ENCODE data around the gene CDK5. TPM values are rescaled to one million over a fixed set of nuclear protein-coding genes. Genes with fewer than 3 reads are reported as not detected.
A peak's percentile ranks its signal among the peaks of the same experiment; 100 is the strongest.

CDK5 gene
- total RNA-seq, 3 donors from 2014 or later, result 5.2 to 8.8 (median 8.6) TPM

DNA sequence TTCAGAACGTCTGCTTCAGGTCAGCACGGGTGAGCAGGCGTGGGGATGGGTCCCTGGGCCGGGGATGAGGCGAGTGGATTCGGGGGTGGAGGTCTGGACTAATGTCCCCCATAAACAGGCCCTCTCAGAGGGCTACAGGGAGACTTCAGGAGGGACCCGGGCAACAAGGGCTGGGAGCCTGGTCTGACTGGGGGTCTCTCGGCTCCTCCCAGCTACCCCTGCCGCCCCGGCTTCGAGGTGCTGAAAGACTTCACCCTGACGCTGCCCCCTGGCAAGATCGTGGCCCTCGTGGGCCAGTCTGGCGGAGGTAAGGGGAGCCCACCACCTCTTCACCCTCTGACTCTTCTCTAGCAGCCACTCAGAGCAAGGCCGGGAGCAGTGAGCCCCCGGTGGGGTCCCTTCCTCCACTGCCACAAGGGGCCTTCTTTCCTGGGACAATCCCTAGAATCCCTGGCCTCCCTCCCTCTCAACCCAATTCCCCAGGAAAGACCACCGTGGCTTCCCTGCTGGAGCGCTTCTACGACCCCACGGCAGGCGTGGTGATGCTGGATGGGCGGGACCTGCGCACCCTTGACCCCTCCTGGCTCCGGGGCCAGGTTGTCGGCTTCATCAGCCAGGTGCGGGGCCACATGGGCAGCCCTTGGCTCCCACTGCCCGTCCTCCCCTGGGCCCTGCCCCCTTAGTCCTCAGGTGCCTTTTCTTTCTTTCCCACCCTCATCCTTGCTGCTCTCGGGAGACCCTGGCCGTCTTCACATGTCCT lies 16.9 kb downstream of the CDK5 start:
- H3K4me1 ChIP-seq, result no peaks in the 10 kb centered on the region
- H3K27ac ChIP-seq, result no peak overlapping the region
- H3K27me3 ChIP-seq, result no peaks in the 10 kb centered on the region
- no peaks in the 10 kb centered on the region for H3K9me3 ChIP-seq
- H3K36me3 ChIP-seq, result peaks cover 7% of the 10 kb centered on the region
- intact Hi-C loops (cut with DNase I; ENCODE audit: low total_unique reads), result no loop called here
- no peak overlapping the region for H3K4me3 ChIP-seq
- no peak for DNase-seq (ENCODE audit: low spot score in 2 of 2)
- TF ChIP-seq POLR2A (IDR thresholded peaks at IDR 0.05), result no peak
- TF ChIP-seq POLR2AphosphoS5 (IDR thresholded peaks at IDR 0.05), result no peak
- TF ChIP-seq, protein P1, sequence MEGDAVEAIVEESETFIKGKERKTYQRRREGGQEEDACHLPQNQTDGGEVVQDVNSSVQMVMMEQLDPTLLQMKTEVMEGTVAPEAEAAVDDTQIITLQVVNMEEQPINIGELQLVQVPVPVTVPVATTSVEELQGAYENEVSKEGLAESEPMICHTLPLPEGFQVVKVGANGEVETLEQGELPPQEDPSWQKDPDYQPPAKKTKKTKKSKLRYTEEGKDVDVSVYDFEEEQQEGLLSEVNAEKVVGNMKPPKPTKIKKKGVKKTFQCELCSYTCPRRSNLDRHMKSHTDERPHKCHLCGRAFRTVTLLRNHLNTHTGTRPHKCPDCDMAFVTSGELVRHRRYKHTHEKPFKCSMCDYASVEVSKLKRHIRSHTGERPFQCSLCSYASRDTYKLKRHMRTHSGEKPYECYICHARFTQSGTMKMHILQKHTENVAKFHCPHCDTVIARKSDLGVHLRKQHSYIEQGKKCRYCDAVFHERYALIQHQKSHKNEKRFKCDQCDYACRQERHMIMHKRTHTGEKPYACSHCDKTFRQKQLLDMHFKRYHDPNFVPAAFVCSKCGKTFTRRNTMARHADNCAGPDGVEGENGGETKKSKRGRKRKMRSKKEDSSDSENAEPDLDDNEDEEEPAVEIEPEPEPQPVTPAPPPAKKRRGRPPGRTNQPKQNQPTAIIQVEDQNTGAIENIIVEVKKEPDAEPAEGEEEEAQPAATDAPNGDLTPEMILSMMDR (IDR thresholded peaks at IDR 0.05), result no peak

DNA sequence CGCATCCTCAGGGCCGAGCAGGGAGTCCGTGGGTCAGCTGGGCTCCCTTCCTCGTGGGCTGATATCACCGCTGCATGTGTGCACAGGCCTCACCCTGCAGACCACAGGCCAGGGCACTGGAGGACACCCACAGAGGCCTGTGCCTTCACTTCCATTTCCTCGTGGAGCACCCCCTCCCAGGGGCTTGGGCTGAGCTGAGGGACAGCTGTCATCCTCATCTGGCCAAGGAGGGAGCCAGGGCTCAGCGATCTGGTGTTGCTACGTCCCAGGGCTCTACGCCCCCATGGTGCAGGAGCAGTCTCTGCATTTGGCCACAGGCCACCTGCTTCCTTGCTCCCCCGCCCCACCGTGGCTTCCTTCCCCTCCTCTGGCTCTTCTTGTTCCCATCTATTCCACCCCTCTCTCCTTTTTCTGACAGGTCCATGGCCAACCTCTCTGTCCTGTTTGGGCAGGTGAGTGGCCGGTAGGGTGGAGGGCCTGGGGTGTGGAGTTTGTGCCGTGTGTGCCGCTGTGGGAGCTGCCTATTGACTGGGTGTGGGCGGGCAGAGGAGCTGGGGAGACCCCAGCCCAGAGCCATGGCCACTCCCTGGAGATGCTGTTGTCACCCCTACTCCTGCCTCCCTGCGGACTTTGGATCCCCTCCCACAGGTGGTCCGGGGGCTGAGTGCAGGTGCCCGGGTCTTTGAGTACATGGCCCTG lies 17.7 kb downstream of the CDK5 start:
- no peak for DNase-seq (ENCODE audit: low spot score in 2 of 2)
- Histone ChIP-seq H3K27ac (peak overlapping the region in 1 of 2 donors; percentile 14), H3K27me3 (no peaks in the 10 kb centered on the region), H3K9me3 (no peaks in the 10 kb centered on the region), H3K36me3 (peaks cover 7% of the 10 kb centered on the region), H3K4me3 (no peak overlapping the region), H3K4me1 (no peaks in the 10 kb centered on the region)
- TF ChIP-seq, protein P1 (IDR thresholded peaks at IDR 0.05), result no peak
- TF ChIP-seq POLR2AphosphoS5 (IDR thresholded peaks at IDR 0.05) (no peak), POLR2A (IDR thresholded peaks at IDR 0.05) (no peak)
- intact Hi-C loops (cut with DNase I; ENCODE audit: low total_unique reads), result no loop called here

DNA sequence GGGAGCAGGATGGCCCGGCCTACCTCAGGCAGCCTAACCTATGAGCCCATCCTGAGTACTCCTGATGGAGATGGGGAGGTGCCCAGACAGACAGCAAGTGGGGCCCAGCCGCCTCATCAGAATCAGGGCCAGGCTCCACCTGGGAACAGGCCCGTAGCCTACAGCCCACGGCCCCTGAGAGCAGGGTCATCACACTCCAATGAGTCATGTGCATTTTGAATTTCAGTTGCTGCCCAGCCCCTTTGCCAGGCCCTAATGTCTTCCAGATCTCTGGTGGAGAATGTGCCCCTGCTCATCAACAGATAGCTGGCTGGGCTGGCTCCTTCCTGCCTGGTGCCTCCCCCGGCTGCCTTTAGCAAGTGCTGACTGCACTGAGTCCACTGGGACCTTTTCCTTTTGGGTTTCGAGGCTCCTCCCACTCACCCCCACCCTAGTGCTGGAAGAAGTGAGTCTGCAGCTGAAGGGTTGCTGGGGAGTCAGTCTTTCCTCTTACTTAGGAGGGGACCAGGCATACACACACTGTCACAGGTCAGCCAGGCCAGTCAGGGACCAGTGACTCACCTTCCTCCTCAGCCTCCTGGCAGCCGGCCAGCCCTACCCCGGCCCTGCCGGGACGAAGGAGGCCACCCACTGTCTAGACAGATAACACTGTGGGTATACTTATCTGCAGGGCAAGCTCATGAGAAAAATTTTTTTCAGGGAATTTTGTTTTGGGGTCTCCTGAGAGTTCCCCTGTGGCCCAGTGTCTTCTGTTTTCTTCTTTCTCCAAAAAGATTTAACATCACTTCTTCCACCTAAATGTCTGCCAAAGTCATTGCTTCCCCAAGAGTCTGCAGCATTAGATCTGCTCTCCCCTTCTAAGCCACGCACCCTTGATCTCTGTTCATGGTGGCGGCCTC lies 18.5 kb downstream of the CDK5 start:
- peaks cover 7% of the 10 kb centered on the region for H3K36me3 ChIP-seq
- TF ChIP-seq POLR2A (IDR thresholded peaks at IDR 0.05) (no peak), POLR2AphosphoS5 (IDR thresholded peaks at IDR 0.05) (peak in 1 of 3 donors; percentile 14)
- intact Hi-C loops (cut with DNase I; ENCODE audit: low total_unique reads), result no loop called here
- H3K27ac ChIP-seq, result peak overlapping the region in 1 of 2 donors; percentile 76
- no peaks in the 10 kb centered on the region for H3K9me3 ChIP-seq
- H3K4me3 ChIP-seq, result no peak overlapping the region
- no peak for DNase-seq (ENCODE audit: low spot score in 2 of 2)
- H3K27me3 ChIP-seq, result no peaks in the 10 kb centered on the region
- no peaks in the 10 kb centered on the region for H3K4me1 ChIP-seq

DNA sequence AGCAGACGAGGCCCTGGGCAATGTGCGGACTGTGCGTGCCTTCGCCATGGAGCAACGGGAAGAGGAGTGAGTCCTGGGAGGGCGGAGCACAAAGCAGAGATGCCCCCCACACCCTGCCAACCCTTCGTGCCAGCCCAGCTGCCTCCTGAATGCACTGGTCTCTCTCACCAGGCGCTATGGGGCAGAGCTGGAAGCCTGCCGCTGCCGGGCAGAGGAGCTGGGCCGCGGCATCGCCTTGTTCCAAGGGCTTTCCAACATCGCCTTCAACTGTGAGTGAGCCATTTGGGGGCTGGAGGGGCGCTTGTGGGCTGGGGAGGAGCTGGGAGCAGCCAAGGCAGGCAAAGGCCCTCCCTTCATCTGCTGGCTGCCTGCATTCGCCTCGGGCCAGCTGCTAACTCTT lies 21.8 kb downstream of the CDK5 start:
- no peak for TF ChIP-seq POLR2A (IDR thresholded peaks at IDR 0.05)
- TF ChIP-seq, protein P1 (IDR thresholded peaks at IDR 0.05), result no peak
- TF ChIP-seq POLR2AphosphoS5 (IDR thresholded peaks at IDR 0.05), result no peak
- intact Hi-C loops (cut with DNase I; ENCODE audit: low total_unique reads), result no loop called here
- Histone ChIP-seq H3K36me3 (peaks cover 7% of the 10 kb centered on the region), H3K9me3 (no peaks in the 10 kb centered on the region), H3K27me3 (no peaks in the 10 kb centered on the region), H3K4me1 (no peaks in the 10 kb centered on the region), H3K27ac (no peak overlapping the region), H3K4me3 (no peak overlapping the region)
- DNase-seq (ENCODE audit: low spot score in 2 of 2), result no peak

DNA sequence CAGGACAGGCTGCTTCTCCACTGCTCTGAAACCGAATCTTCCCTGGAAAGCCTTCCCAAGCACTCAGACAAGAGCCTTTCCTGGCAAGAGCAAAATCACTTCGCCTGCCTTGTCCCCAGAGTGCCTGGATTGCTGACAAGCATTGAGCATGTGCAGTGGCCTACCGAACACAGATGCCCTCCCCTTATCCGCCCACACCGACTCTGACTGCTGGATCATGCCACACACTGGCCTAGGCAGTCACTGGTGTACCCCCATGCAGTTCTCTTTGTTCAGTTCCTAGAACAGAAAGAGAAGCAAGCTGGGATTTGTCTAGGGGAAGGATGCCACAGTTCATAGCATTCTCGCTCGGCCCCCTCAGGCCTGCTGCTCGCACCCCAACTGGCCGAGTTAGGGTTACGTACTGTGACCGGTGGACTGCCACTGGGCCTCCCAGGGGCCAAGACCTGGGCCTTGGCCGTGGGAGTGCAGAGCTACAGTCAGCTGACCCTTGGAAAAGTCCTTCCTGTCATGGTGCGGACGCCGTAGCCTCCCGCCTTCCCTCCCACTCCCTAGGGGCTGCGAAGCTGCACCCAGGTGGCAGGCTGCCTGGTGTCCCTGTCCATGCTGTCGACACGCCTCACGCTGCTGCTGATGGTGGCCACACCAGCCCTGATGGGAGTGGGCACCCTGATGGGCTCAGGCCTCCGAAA lies 22.5 kb downstream of the CDK5 start:
- H3K27me3 ChIP-seq, result no peaks in the 10 kb centered on the region
- DNase-seq (ENCODE audit: low spot score in 2 of 2), result no peak
- H3K27ac ChIP-seq, result no peak overlapping the region
- no peaks in the 10 kb centered on the region for H3K4me1 ChIP-seq
- H3K9me3 ChIP-seq, result no peaks in the 10 kb centered on the region
- intact Hi-C loops (cut with DNase I; ENCODE audit: low total_unique reads), result no loop called here
- H3K4me3 ChIP-seq, result no peak overlapping the region
- TF ChIP-seq POLR2AphosphoS5 (IDR thresholded peaks at IDR 0.05), result no peak
- TF ChIP-seq, protein P1 (IDR thresholded peaks at IDR 0.05), result no peak
- no peak for TF ChIP-seq POLR2A (IDR thresholded peaks at IDR 0.05)
- H3K36me3 ChIP-seq, result peaks cover 7% of the 10 kb centered on the region

Data from breast epithelium (tissue), 4 donors.